Choroid plexus epithelial cell (primary cell): ENCODE results near the gene SSC5D.

ENCODE experiments used
- DNase-seq: peaks from one replicate; pipeline ENCODE4 v3.0.0-alpha.2; 2010; ENCODE audit warnings: low read depth
- H3K4me3 ChIP-seq: 2 replicates; pipeline ENCODE4 v1.5.1; 2011; ENCODE audit warnings: low read depth, mild to moderate bottlenecking, control low read depth, low read length, moderate library complexity
- CTCF ChIP-seq: conservative IDR thresholded peaks from 2 replicates; pipeline ENCODE4 v1.5.1; 2011; ENCODE audit warnings: low read depth, mild to moderate bottlenecking, control low read depth, inconsistent platforms, low read length, moderate library complexity

The SSC5D gene

GRCh38 chr19:55474269-55475265 lies 13.7 kb upstream of the SSC5D start:
- no peak overlapping the region for H3K4me3 ChIP-seq
- TF ChIP-seq CTCF: no peak
- DNase-seq: no peak

GRCh38 chr19:55476100-55476775 lies 12.0 kb upstream of the SSC5D start, which contains the start of gene ZNF628:
Gene ZNF628 (plus strand): TSS chr19:55476617. CDS start chr19:55479911, 3,294 bp downstream.
- no peak for TF ChIP-seq CTCF
- peak within 1 kb of the TSS; percentile 58 for H3K4me3 ChIP-seq
- DNase-seq: peak; percentile 99

- H3K4me3 ChIP-seq: no peak overlapping the region
- DNase-seq: no peak
- no peak for TF ChIP-seq CTCF
Observed at GRCh38 chr19:55477905-55478304, 10.3 kb upstream of the SSC5D start.

- H3K4me3 ChIP-seq: no peak overlapping the region
- TF ChIP-seq CTCF: no peak
- no peak for DNase-seq
Observed at GRCh38 chr19:55478364-55478763, 9.9 kb upstream of the SSC5D start.

- DNase-seq: no peak
- no peak overlapping the region for H3K4me3 ChIP-seq
- no peak for TF ChIP-seq CTCF
Observed at GRCh38 chr19:55479045-55479444, 9.2 kb upstream of the SSC5D start.

- TF ChIP-seq CTCF: no peak
- no peak overlapping the region for H3K4me3 ChIP-seq
Observed at GRCh38 chr19:55479451-55480230, 8.6 kb upstream of the SSC5D start.

More at GRCh38 chr19:55479451-55480230, 8.6 kb upstream of the SSC5D start:
- no peak for DNase-seq
